ENCODE measurements around the gene NRARP. TPM values are rescaled to one million over a fixed set of nuclear protein-coding genes. Genes with fewer than 3 reads are reported as not detected.

The NRARP gene, protein sequence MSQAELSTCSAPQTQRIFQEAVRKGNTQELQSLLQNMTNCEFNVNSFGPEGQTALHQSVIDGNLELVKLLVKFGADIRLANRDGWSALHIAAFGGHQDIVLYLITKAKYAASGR
- 32.6 and 32.9 TPM in 2 replicates for total RNA-seq (2022)
- Bru-seq, nascent RNA, result percentile 67 among the genes with signal in this experiment
- BruChase-seq, experiment 1, labeled RNA remaining after a 6-hour chase, result percentile 64 among the genes with signal in this experiment
- BruChase-seq, experiment 2, labeled RNA remaining after a 2-hour chase, result percentile 90 among the genes with signal in this experiment
- long read RNA-seq, transcript NRARP-201 (1 exons, 1,770 nt), result major isoform, 50 of 50 reads
- long read RNA-seq, partial matches to known transcripts, result 0 of 50 reads
- long read RNA-seq, other reads (novel, unspliced or antisense), result 0 of 50 reads

DNA sequence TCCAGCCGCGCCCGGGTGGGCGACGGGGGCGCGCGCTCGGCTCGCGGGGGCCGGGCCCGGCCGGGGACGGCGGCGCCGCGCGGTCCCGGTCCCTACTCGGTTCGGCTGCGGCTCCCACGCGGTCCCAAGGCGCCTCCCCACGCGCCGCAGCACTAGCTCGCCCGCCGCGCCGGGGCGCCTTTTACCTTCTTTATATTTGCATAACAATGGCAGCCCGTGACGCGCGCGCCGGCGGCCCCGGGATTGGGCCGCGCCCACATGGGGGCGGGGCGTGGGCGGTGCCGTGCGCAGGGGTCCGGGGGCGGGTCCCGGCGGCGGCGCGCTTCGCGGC lies at the start of gene NRARP:
TSS of gene NRARP (minus strand) at position 154 of the 331 bp plus-strand sequence. CDS start 343 bp downstream, outside the sequence.
- peak; percentile 90 for DNase-seq
- peak within 1 kb of the TSS; percentile 81 for H3K4me3 Mint-ChIP-seq (ENCODE audit: low read depth, unreplicated experiment)
- H3K27ac Mint-ChIP-seq (ENCODE audit: unreplicated experiment), result no peak within 1 kb of the TSS
- H3K4me1 Mint-ChIP-seq (ENCODE audit: low read depth, unreplicated experiment), result peaks cover 4% of the 10 kb centered on the region
- H3K9me3 Mint-ChIP-seq (ENCODE audit: low read depth, unreplicated experiment), result no peaks in the 10 kb centered on the region
- TF ChIP-seq, protein P1, sequence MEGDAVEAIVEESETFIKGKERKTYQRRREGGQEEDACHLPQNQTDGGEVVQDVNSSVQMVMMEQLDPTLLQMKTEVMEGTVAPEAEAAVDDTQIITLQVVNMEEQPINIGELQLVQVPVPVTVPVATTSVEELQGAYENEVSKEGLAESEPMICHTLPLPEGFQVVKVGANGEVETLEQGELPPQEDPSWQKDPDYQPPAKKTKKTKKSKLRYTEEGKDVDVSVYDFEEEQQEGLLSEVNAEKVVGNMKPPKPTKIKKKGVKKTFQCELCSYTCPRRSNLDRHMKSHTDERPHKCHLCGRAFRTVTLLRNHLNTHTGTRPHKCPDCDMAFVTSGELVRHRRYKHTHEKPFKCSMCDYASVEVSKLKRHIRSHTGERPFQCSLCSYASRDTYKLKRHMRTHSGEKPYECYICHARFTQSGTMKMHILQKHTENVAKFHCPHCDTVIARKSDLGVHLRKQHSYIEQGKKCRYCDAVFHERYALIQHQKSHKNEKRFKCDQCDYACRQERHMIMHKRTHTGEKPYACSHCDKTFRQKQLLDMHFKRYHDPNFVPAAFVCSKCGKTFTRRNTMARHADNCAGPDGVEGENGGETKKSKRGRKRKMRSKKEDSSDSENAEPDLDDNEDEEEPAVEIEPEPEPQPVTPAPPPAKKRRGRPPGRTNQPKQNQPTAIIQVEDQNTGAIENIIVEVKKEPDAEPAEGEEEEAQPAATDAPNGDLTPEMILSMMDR (IDR thresholded peaks at IDR 0.05; ENCODE audit: unreplicated experiment), result no peak
- no peaks in the 10 kb centered on the region for H3K27me3 Mint-ChIP-seq (ENCODE audit: unreplicated experiment)
- no TSS peak for BruUV-seq (replicated peaks)
- intact Hi-C loops (cut with micrococcal nuclease; ENCODE audit: unreplicated experiment), result no loop called here
- peaks cover 45% of the 10 kb centered on the region for H3K36me3 Mint-ChIP-seq (ENCODE audit: insufficient read depth, unreplicated experiment)
- CTCF ChIA-PET, result interaction anchor here (0.6 to 1.2 kb wide), 5 partner anchors 15 to 250 kb away, joined by 3 to 7 read pairs (median 3); partner anchors contain the start of genes ENTPD8, MRPL41 and TOR4A

DNA sequence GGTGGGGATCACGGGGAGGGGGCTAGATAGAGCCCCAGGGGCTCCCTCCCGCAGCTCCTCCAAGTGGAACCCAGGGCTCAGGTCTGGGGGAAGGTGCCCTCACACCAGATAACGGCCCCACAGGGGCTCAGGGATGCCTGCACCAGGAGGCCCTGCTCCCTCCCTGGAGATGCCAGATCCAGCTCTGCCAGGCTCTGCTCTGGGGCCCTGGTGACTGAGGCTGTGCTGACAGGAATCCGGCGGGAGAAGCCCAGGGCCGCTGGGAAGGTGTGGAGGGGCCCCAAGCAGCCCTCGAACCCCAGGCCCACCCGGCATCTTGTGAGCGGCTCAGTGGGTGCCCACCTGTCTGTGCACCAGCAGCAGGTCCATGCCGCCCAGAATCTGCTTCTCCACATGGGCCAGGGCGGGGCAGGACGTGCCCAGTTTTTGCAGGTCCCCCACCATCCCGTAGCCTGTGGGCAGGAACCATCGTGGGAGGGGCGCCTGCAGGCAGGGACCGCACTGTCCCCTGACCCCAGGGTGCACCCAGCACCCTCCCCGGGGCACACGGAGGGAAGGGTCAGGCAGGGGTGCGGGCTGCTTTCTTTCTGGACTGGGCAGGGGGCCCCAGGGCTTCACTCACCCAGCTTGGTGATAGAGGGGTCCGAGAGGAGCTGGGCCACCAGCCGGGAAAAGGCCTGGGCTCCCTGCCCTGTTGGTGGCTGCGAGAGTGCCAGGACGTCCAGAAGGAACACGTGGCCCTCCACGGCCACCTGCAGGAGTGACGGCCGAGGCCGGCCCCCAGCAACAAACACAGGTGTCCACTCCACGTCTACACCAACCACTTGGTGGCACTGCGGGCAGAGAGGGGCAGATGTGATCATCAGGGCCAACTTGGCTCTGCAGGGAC lies 48.9 kb upstream of the NRARP start:
- Mint-ChIP-seq H3K27me3 (ENCODE audit: unreplicated experiment) (no peaks in the 10 kb centered on the region), H3K27ac (ENCODE audit: unreplicated experiment) (no peak overlapping the region), H3K4me3 (ENCODE audit: low read depth, unreplicated experiment) (no peak overlapping the region), H3K4me1 (ENCODE audit: low read depth, unreplicated experiment) (no peaks in the 10 kb centered on the region), H3K36me3 (ENCODE audit: insufficient read depth, unreplicated experiment) (peaks cover 4% of the 10 kb centered on the region), H3K9me3 (ENCODE audit: low read depth, unreplicated experiment) (no peaks in the 10 kb centered on the region)
- DNase-seq, result no peak
- intact Hi-C loops (cut with micrococcal nuclease; ENCODE audit: unreplicated experiment), result no loop called here
- TF ChIP-seq, protein P1 (IDR thresholded peaks at IDR 0.05; ENCODE audit: unreplicated experiment), result no peak
- BruUV-seq (replicated peaks), result no TSS peak
- CTCF ChIA-PET, result no interaction called here

DNA sequence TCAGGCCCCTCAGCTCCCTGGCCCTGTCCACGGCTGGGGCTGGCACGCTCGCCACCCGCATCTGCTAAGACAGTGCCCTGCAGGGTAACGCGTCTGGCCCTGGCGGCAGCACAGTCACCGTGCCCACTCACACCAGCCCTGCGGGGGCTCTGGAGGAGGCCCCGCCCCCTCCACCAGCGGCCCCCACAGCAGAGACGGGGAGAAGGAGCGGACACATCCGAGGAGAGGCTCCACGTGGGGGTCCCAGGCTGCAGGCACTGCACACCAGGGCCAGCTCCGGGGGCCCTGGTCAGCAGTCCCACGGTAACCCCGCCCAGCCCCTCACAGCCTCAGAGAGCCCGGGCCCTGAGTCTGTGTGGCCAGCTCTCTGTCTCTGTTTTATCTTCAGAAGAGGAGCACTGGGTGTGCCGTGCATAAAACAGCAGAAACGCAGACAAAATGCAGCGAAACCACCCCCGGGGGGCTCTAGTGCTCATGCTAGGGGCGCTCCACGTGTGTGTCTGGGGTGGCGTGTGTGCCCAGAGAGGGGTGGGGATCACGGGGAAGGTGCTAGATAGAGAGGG lies 47.5 kb upstream of the NRARP start:
- CTCF ChIA-PET, result no interaction called here
- Mint-ChIP-seq H3K36me3 (ENCODE audit: insufficient read depth, unreplicated experiment) (peaks cover 4% of the 10 kb centered on the region), H3K27ac (ENCODE audit: unreplicated experiment) (no peak overlapping the region), H3K27me3 (ENCODE audit: unreplicated experiment) (no peaks in the 10 kb centered on the region), H3K4me3 (ENCODE audit: low read depth, unreplicated experiment) (no peak overlapping the region), H3K4me1 (ENCODE audit: low read depth, unreplicated experiment) (no peaks in the 10 kb centered on the region), H3K9me3 (ENCODE audit: low read depth, unreplicated experiment) (no peaks in the 10 kb centered on the region)
- no TSS peak for BruUV-seq (replicated peaks)
- TF ChIP-seq, protein P1 (IDR thresholded peaks at IDR 0.05; ENCODE audit: unreplicated experiment), result no peak
- no peak for DNase-seq
- intact Hi-C loops (cut with micrococcal nuclease; ENCODE audit: unreplicated experiment), result no loop called here

DNA sequence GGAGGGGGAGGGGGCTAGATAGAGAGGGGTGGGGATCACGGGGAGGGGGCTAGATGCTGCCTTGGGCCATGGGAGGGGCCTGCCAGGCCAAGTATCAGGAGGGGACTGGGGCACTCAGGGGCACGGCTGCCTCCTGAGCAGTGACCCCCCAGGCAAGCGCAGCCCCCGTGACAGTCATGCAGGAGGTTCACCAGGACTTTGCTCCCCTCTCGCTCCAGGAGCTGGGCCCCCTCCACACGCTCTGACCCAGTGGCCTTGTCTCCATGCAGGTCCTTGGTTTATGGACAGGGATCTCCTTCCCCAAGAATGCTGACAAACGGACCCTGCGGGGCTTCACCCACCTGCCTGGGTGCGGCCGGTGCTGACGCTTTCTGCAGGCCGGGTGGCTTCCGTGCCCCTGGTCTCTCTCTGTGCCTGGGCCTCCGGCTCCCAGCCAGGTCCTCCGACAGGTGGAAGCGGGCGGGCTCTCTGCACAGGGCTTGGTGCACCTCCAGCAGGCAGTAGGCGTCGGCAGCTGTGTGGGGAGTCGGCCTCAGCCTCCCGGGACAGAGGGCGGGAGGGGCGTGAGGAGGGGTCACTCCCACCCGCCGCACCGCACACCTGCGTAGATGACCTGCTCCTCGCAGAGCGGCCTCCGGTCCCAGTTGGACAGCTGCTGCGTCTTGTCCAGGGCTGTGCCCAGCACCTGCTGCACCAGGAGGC lies 46.8 kb upstream of the NRARP start:
- Mint-ChIP-seq H3K4me3 (ENCODE audit: low read depth, unreplicated experiment) (no peak overlapping the region), H3K36me3 (ENCODE audit: insufficient read depth, unreplicated experiment) (peaks cover 4% of the 10 kb centered on the region), H3K27ac (ENCODE audit: unreplicated experiment) (no peak overlapping the region), H3K9me3 (ENCODE audit: low read depth, unreplicated experiment) (no peaks in the 10 kb centered on the region), H3K27me3 (ENCODE audit: unreplicated experiment) (no peaks in the 10 kb centered on the region), H3K4me1 (ENCODE audit: low read depth, unreplicated experiment) (no peaks in the 10 kb centered on the region)
- TF ChIP-seq, protein P1 (IDR thresholded peaks at IDR 0.05; ENCODE audit: unreplicated experiment), result no peak
- DNase-seq, result no peak
- CTCF ChIA-PET, result no interaction called here
- intact Hi-C loops (cut with micrococcal nuclease; ENCODE audit: unreplicated experiment), result no loop called here
- BruUV-seq (replicated peaks), result no TSS peak

All from Calu3 (cell line).